Muscle layer of colon (tissue), 2 donors: ENCODE measurements around the gene LRRC8E.

Experiments
- H3K27ac ChIP-seq: one replicate; pipeline ENCODE4 v1.7.0; 2013; ENCODE audit warnings: low read depth, mild to moderate bottlenecking, low read length, moderate library complexity
- H3K27me3 ChIP-seq, 2 donors: one replicate each; pipeline ENCODE4 v1.7.0; 2013; ENCODE audit warnings: low read length in 2 of 2, mild to moderate bottlenecking in 2 of 2; ENCODE audit not compliant: insufficient read depth in 2 of 2, control insufficient read depth in 1 of 2
- H3K36me3 ChIP-seq: one replicate; pipeline ENCODE4 v1.7.0; 2013; ENCODE audit warnings: mild to moderate bottlenecking, low read length; ENCODE audit not compliant: insufficient read depth
- H3K4me1 ChIP-seq: one replicate; pipeline ENCODE4 v1.7.0; 2013; ENCODE audit warnings: mild to moderate bottlenecking, low read length; ENCODE audit not compliant: insufficient read depth
- H3K4me3 ChIP-seq, 2 donors: one replicate each; pipeline ENCODE4 v1.7.0; 2013; ENCODE audit warnings: low read length in 2 of 2, low read depth in 1 of 2, mild to moderate bottlenecking in 1 of 2, moderate library complexity in 1 of 2
- H3K9ac ChIP-seq: one replicate; pipeline ENCODE4 v1.7.0; 2013; ENCODE audit warnings: low read length
- H3K9me3 ChIP-seq: one replicate; pipeline ENCODE4 v1.7.0; 2013; ENCODE audit warnings: mild to moderate bottlenecking, low read length
- donor health status: abdominal sarcoma.
- donor health status: Adenocarcinoma of cecum.

The LRRC8E gene

DNA sequence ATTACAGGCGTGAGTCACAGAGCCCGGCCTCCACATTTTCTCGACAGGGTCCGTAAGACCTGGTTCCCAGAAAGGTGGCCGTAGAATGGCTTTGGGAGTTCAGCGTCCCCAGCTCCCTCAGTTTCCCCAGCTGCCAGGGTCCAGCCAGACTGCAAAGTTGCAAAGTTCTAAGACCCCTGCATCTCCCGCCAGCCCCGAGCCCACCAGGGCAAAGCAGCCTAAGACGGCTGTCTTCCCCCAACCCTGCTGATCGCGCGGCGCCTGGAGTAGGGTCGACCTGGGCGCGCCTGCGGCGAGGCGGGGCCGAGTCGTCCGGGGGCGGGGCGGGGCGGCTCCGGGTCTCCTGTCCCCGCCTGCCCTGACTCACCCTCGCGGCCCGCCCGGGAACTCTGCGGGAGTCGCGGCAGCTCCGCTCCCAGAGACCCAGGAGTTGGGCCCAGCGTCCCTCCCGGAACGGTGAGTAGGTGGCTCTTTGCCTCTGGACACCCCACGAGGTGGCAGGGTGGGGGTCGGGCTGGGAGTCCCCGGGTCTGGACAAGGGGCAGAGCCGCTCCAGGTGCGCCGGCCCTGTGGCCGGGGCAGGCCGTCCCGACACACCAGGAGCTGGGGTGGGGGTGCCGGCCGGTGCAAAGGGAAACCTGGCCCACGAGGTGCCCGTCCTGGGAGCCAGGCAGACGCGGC, at the start of gene LRRC8E:
LRRC8E (plus strand) TSS at position 366 of the 681 bp plus-strand sequence. CDS start 7,094 bp downstream, outside the sequence.
- H3K27me3 ChIP-seq: peaks cover 4 to 14% of the 10 kb centered on the region in 2 donors

DNA sequence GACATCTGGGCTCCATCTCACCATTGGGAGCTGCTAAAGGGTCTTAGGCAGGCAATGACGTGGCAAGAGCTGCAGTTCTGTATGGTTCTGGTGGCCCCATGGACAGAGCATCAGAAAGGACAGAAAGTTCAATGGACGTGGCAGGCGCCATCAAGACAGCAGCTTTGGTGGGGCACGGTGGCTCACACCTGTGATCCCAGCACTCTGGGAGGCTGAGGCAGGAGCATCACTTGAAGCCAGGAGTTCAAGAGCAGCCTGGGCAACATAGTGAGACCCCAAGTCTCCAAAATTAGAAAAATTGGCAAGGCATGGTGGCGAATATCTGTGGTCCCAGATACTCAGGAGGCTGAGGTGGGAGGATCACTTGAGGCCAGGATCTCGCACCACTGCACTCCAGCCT, 48.8 kb upstream of the LRRC8E start:
- Histone ChIP-seq H3K27me3 (no peaks in the 10 kb centered on the region), H3K4me3 (no peak overlapping the region), H3K9me3 (no peaks in the 10 kb centered on the region), H3K36me3 (no peaks in the 10 kb centered on the region), H3K4me1 (no peaks in the 10 kb centered on the region), H3K9ac (no peak overlapping the region), H3K27ac (no peak overlapping the region)

More for the DNA sequence above, at the start of gene LRRC8E:
- no peaks in the 10 kb centered on the region for H3K9me3 ChIP-seq
- H3K36me3 ChIP-seq: no peaks in the 10 kb centered on the region
- H3K4me3 ChIP-seq: no peak within 1 kb of the TSS
- H3K27ac ChIP-seq: no peak within 1 kb of the TSS
- H3K9ac ChIP-seq: no peak within 1 kb of the TSS
- H3K4me1 ChIP-seq: no peaks in the 10 kb centered on the region

DNA sequence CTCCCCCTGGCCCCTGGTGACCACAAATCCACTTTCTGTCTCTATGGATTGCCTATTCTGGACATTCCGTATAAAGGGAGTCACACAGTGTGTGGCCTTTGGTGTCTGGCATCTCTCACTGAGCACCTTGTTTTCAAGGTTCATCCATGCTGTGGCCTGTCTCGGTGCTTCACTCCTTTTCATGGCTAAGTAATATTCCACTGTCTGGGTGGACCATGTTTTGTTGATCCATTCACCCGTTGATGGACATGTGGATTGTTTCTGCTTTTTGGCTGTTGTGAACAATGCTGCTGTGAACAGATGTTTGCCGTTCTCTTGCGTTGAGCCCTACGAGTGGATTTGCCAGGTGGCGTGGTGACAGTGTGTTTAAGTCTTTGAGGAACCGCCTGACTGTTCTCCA, 47.7 kb upstream of the LRRC8E start:
- Histone ChIP-seq H3K27me3 (no peaks in the 10 kb centered on the region), H3K27ac (no peak overlapping the region), H3K9ac (no peak overlapping the region), H3K4me3 (no peak overlapping the region), H3K36me3 (no peaks in the 10 kb centered on the region), H3K9me3 (no peaks in the 10 kb centered on the region), H3K4me1 (no peaks in the 10 kb centered on the region)

DNA sequence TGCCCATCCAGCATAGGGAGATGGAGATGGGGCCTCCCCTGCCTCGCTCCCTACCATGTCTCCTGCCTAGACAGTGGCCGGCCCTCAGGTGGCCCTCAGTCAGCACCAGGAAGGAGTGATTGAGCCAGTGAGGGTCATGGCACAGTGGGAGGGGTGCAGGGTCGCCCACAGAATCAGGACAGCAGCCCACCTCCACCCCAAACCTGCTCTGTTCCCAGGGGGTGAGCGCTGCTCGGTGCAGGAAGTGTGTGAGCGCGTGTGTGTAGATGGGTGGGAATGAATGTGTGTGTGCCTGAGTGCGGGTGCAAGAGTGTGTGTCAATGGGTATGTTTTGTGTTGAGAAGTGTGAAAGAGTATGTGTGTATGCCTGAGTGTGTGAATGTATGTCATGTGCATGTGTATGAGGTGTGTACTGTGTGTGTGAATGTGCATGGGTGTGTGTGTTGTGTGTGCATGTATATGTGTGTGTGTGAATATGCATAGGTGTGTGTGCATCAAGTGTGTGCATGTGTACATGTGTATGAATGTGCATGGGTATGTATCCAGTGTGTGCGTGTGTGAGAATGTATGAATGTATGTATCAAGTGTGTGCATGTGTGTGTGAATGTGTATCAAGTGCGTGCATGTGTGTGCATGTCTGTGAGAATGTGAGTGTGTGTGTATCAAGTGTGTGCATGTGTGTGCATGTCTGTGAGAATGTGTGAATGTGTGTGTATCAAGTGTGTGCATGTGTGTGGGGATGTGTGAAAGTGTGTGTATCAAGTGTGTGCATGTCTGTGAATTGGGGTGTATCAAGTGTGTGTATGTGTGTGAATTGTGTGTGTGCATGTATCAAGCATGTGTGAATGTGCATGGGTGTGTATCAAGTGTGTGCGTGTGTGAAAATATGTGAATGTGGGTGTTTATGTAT, 46.3 kb upstream of the LRRC8E start:
- no peak overlapping the region for H3K27ac ChIP-seq
- no peak overlapping the region for H3K9ac ChIP-seq
- no peaks in the 10 kb centered on the region for H3K27me3 ChIP-seq
- no peak overlapping the region for H3K4me3 ChIP-seq
- H3K36me3 ChIP-seq: no peaks in the 10 kb centered on the region
- no peaks in the 10 kb centered on the region for H3K9me3 ChIP-seq
- H3K4me1 ChIP-seq: no peaks in the 10 kb centered on the region

DNA sequence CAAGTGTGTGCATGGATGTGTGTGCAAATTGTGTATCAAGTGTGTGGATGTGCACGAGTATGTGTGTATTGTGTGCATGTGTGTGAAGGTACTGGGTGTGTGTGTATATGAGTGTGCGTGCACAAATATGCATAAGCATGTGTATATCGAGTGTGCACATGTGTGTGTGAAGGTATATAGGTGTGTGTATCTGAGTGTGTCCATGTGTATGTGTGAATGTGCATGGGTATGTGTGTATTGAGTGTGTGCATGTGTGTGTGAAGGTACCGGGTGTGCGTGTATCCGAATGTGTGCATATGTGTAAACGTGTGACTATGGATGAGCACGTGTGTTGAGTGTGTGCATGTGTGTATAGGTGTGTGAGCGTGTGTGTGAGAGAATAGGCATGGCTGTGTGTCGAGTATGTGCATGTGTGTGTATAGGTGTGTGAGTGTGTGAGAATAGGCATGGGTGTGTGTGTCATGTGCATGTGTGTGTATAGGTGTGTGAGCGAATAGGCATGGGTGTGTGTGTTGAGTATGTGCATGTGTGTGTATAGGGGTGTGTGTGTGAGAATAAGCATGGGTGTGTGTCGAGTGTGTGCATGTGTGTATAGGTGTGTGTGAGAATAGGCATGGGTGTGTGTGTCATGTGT, 45.5 kb upstream of the LRRC8E start:
- Histone ChIP-seq H3K4me1 (no peaks in the 10 kb centered on the region), H3K27ac (no peak overlapping the region), H3K36me3 (no peaks in the 10 kb centered on the region), H3K9ac (no peak overlapping the region), H3K27me3 (no peaks in the 10 kb centered on the region), H3K4me3 (no peak overlapping the region), H3K9me3 (no peaks in the 10 kb centered on the region)

DNA sequence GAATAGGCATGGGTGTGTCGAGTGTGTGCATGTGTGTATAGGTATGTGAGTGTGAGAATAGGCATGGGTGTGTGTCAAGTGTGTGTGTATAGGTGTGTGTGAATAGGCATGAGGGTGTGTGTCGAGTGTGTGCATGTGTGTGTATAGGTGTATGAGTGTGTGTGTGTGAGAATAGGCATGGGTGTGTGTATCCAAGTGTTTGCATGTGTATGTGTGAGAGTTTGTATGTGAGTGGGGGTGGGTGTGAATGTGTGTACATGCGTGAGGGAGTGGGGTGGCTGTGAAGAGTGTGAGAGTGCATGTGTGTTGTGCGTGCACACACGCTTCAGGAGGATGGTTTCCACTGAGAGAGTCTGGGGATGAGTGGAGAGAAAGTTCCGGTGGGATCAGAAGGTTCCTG, 44.8 kb upstream of the LRRC8E start:
- Histone ChIP-seq H3K27me3 (no peaks in the 10 kb centered on the region), H3K9me3 (no peaks in the 10 kb centered on the region), H3K27ac (no peak overlapping the region), H3K4me3 (no peak overlapping the region), H3K9ac (no peak overlapping the region), H3K36me3 (no peaks in the 10 kb centered on the region), H3K4me1 (no peaks in the 10 kb centered on the region)

DNA sequence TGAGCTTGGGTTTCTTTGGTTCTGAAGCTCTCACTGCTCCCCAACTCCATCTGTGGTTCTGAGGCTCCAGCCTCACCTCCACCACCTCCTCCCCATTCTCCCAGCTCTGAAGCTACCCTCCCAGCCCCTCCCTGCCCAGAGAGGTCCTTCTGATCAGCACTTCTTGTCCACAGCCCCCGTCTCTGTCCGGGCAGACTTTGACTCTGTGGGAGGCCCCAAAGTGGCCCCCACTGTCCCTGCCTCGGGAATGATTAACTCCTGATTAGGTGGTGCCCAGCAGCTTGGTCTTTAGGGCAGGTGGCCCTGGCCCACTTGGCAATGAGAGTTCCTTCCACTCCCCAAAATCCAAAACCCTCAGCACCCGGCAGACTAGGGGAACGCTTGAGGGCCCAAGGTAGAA, 43.9 kb upstream of the LRRC8E start:
- Histone ChIP-seq H3K27ac (no peak overlapping the region), H3K4me1 (no peaks in the 10 kb centered on the region), H3K36me3 (no peaks in the 10 kb centered on the region), H3K9ac (no peak overlapping the region), H3K4me3 (no peak overlapping the region), H3K27me3 (no peaks in the 10 kb centered on the region), H3K9me3 (no peaks in the 10 kb centered on the region)

DNA sequence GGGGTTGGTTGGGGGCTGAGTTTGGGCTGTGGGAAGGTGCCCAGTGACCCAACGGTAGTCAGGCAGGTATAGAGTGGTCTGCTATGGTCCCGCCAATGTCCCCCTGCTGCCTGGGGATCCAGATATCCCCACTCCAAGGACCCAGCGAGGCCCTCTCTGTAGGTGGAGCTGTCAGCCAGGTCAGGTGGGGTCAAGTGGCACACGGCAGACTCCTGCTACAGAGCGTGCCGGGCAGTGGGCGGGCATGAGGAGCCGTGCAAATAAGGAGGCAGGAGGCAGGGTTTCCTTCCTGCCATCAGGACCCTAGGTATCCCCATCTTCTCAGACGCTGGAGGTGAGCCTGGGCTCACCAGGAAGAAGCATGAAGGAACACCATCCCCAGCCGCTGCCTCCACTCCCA, 43.4 kb upstream of the LRRC8E start:
- Histone ChIP-seq H3K4me1 (no peaks in the 10 kb centered on the region), H3K9ac (no peak overlapping the region), H3K36me3 (no peaks in the 10 kb centered on the region), H3K9me3 (no peaks in the 10 kb centered on the region), H3K4me3 (no peak overlapping the region), H3K27ac (no peak overlapping the region), H3K27me3 (no peaks in the 10 kb centered on the region)

DNA sequence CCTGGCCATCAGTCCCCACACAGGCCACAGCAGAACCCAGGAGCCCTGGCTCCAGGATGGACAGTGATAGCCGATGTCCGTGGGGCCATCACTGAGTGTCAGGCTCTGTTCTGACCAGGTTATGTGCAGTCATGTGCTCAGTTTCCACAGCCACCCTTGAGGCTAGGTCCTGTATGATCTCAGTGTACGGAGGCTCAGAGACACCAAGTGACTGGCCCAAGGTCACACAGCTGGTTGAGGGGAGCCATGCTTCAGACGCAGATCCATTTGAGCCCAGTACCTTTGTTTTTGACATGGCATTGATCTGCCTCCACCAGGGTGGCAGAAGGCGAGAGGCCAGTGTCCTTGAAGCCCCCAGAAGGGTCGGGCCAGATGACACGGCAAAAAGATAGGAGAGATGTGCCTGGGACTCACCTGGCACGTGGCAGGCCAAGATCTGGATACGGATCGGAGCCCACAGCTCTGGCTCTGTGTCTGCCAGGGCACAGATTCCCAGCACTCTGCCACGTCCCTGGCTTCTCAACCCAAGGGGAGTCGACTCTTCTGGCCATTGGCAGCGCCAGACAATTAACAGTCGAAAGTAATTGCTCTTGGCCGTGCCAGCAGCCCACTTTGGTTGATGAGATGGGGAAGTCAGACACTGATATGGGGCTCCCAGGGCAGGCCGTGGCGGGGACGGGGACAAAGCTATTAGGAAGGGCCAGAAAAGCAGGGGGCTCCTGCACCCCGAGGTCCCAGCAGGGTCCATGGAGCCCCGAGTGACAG, 42.7 kb upstream of the LRRC8E start:
- Histone ChIP-seq H3K4me3 (no peak overlapping the region), H3K27ac (no peak overlapping the region), H3K27me3 (no peaks in the 10 kb centered on the region), H3K4me1 (no peaks in the 10 kb centered on the region), H3K36me3 (no peaks in the 10 kb centered on the region), H3K9me3 (no peaks in the 10 kb centered on the region), H3K9ac (no peak overlapping the region)

DNA sequence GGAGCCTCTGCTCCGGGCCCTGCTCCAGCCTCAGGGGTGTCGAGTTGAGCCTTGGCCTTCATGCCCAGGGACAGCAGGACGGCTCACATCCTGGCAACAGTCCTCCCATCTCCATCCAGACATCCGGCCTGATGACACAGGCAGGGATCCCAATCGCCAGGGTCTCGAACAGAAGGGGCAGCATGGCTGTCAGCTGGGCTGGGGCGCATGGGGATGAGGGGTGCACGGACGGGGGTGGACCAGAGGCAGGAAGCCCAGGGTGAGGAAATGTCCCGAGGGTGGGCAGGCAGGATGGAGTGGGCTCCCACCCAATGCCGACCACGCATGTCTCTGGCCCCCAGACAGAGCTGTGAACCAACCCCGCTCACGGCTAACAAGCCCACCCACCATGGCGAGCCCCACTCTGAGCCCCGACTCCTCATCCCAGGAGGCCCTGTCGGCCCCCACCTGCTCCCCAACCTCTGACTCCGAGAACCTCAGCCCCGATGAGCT, 42.1 kb upstream of the LRRC8E start:
- Histone ChIP-seq H3K27ac (no peak overlapping the region), H3K9me3 (no peaks in the 10 kb centered on the region), H3K4me3 (no peak overlapping the region), H3K4me1 (no peaks in the 10 kb centered on the region), H3K27me3 (no peaks in the 10 kb centered on the region), H3K9ac (no peak overlapping the region), H3K36me3 (no peaks in the 10 kb centered on the region)

DNA sequence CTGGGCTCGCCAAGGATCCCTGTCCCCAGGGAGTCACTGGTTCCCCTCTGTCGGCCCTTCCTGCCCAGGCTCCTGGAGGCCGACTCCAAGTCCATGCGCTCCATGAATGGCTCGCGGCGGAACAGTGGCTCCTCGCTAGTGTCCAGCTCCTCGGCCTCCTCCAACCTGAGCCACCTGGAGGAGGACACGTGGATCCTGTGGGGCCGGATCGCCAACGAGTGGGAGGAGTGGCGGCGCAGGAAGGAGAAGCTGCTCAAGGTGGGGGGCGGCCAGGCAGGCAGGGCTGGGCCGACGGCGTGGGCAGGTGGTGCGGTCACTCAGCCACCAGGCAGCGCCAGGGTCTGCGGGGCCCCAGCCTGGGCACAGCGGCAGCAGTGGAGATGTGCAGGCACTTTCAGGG, 40.6 kb upstream of the LRRC8E start:
- Histone ChIP-seq H3K36me3 (no peaks in the 10 kb centered on the region), H3K4me3 (no peak overlapping the region), H3K27ac (no peak overlapping the region), H3K27me3 (no peaks in the 10 kb centered on the region), H3K9ac (no peak overlapping the region), H3K9me3 (no peaks in the 10 kb centered on the region), H3K4me1 (no peaks in the 10 kb centered on the region)
